Measurements from ENCODE around the gene MRPL53. TPM values are rescaled to one million over a fixed set of nuclear protein-coding genes. Genes with fewer than 3 reads are reported as not detected.

MRPL53 gene
- total and polyA plus RNA-seq, 2 of the 13 experiments (the other 11 are each of a cell fraction or from before 2014, with no cell fraction given), result 34.3 to 51.9 TPM

DNA sequence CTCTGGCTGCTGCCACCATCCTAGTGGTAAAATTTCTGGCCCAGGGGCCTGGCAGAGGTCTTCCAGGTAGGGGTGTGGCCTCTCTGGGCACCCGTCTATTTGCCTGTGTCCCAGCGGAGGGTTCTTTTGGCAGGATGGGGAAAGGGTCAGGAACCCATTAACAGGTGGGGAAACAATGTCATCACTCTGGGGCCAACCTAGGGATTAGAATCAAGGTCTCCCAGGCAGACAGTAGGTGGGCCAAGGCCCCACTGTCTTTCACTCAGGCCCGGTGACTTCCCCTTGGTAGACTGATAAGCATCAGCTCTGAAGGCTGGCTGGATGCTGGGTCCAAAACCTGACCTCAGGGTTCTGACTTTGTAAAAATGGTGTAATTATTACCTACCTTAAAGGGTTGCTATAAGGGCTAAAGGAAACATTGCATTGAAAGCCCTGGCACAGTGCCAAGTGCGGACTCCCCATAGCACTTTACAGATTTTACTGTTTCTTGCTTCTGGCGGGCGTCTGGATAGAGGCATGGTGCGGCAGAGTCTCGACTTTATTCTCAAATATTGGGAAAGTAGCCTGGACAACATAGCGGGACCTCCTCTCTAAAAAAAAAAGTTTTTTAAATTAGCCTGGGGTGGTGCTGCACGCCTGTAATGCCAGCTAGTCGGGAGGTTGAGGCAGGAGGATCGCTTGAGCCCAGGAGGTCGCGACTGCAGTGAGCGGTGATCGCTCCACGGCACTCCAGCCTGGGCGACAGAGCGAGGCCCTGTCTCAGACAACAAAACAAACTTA is 24.7 kb upstream of the MRPL53 start (continued):
- TF ChIP-seq HMG20B (CRISPR knock-in tag; conservative IDR thresholded peaks at IDR 0.05) (peak; percentile 13; the same call in 1 of the 2 replicates), KLF9 (CRISPR knock-in tag; IDR thresholded peaks at IDR 0.05; ENCODE audit: low read depth) (0 out of 2 replicates have a peak, but pooled peaks have one; percentile 28), ARID2 (CRISPR knock-in tag; IDR thresholded peaks at IDR 0.05; ENCODE audit: borderline replicate concordance) (no peak), ATM (IDR thresholded peaks at IDR 0.05; ENCODE audit: borderline replicate concordance) (no peak), KDM1A (CRISPR knock-in tag; IDR thresholded peaks at IDR 0.05) (no peak), HOXA9 (CRISPR knock-in tag; IDR thresholded peaks at IDR 0.05; ENCODE audit: borderline replicate concordance) (no peak), HHEX (CRISPR knock-in tag; IDR thresholded peaks at IDR 0.05) (no peak), MIER3 (CRISPR knock-in tag; IDR thresholded peaks at IDR 0.05; ENCODE audit: borderline replicate concordance) (no peak), ZBTB1 (CRISPR knock-in tag; IDR thresholded peaks at IDR 0.05; ENCODE audit: borderline replicate concordance) (no peak), ZBTB21 (CRISPR knock-in tag; IDR thresholded peaks at IDR 0.05) (0 out of 2 replicates have a peak, but pooled peaks have one; percentile 24), ZNF781 (CRISPR knock-in tag; IDR thresholded peaks at IDR 0.05; ENCODE audit: borderline replicate concordance, not compliant biosample characterization) (peak; percentile 16), NFKB2 (CRISPR knock-in tag; IDR thresholded peaks at IDR 0.05; ENCODE audit: borderline replicate concordance) (no peak), DNMT1 (CRISPR knock-in tag; IDR thresholded peaks at IDR 0.05) (no peak)
- TF ChIP-seq, protein P1, sequence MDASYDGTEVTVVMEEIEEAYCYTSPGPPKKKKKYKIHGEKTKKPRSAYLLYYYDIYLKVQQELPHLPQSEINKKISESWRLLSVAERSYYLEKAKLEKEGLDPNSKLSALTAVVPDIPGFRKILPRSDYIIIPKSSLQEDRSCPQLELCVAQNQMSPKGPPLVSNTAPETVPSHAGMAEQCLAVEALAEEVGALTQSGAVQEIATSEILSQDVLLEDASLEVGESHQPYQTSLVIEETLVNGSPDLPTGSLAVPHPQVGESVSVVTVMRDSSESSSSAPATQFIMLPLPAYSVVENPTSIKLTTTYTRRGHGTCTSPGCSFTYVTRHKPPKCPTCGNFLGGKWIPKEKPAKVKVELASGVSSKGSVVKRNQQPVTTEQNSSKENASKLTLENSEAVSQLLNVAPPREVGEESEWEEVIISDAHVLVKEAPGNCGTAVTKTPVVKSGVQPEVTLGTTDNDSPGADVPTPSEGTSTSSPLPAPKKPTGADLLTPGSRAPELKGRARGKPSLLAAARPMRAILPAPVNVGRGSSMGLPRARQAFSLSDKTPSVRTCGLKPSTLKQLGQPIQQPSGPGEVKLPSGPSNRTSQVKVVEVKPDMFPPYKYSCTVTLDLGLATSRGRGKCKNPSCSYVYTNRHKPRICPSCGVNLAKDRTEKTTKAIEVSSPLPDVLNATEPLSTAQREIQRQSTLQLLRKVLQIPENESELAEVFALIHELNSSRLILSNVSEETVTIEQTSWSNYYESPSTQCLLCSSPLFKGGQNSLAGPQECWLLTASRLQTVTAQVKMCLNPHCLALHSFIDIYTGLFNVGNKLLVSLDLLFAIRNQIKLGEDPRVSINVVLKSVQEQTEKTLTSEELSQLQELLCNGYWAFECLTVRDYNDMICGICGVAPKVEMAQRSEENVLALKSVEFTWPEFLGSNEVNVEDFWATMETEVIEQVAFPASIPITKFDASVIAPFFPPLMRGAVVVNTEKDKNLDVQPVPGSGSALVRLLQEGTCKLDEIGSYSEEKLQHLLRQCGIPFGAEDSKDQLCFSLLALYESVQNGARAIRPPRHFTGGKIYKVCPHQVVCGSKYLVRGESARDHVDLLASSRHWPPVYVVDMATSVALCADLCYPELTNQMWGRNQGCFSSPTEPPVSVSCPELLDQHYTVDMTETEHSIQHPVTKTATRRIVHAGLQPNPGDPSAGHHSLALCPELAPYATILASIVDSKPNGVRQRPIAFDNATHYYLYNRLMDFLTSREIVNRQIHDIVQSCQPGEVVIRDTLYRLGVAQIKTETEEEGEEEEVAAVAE (CRISPR knock-in tag; IDR thresholded peaks at IDR 0.05; ENCODE audit: borderline replicate concordance), result no peak
- TF ChIP-seq, protein P2, sequence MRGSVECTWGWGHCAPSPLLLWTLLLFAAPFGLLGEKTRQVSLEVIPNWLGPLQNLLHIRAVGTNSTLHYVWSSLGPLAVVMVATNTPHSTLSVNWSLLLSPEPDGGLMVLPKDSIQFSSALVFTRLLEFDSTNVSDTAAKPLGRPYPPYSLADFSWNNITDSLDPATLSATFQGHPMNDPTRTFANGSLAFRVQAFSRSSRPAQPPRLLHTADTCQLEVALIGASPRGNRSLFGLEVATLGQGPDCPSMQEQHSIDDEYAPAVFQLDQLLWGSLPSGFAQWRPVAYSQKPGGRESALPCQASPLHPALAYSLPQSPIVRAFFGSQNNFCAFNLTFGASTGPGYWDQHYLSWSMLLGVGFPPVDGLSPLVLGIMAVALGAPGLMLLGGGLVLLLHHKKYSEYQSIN (CRISPR knock-in tag; IDR thresholded peaks at IDR 0.05; ENCODE audit: borderline replicate concordance), result no peak
- TF ChIP-seq, protein P3, sequence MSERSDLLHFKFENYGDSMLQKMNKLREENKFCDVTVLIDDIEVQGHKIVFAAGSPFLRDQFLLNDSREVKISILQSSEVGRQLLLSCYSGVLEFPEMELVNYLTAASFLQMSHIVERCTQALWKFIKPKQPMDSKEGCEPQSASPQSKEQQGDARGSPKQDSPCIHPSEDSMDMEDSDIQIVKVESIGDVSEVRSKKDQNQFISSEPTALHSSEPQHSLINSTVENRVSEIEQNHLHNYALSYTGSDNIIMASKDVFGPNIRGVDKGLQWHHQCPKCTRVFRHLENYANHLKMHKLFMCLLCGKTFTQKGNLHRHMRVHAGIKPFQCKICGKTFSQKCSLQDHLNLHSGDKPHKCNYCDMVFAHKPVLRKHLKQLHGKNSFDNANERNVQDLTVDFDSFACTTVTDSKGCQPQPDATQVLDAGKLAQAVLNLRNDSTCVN (CRISPR knock-in tag; IDR thresholded peaks at IDR 0.05; ENCODE audit: borderline replicate concordance), result no peak
- TF ChIP-seq, protein P4, sequence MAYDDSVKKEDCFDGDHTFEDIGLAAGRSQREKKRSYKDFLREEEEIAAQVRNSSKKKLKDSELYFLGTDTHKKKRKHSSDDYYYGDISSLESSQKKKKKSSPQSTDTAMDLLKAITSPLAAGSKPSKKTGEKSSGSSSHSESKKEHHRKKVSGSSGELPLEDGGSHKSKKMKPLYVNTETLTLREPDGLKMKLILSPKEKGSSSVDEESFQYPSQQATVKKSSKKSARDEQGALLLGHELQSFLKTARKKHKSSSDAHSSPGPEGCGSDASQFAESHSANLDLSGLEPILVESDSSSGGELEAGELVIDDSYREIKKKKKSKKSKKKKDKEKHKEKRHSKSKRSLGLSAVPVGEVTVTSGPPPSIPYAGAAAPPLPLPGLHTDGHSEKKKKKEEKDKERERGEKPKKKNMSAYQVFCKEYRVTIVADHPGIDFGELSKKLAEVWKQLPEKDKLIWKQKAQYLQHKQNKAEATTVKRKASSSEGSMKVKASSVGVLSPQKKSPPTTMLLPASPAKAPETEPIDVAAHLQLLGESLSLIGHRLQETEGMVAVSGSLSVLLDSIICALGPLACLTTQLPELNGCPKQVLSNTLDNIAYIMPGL (CRISPR knock-in tag; IDR thresholded peaks at IDR 0.05; ENCODE audit: borderline replicate concordance in 1 of 2, low read depth in 1 of 2), result no peak
- TF ChIP-seq, protein P5, sequence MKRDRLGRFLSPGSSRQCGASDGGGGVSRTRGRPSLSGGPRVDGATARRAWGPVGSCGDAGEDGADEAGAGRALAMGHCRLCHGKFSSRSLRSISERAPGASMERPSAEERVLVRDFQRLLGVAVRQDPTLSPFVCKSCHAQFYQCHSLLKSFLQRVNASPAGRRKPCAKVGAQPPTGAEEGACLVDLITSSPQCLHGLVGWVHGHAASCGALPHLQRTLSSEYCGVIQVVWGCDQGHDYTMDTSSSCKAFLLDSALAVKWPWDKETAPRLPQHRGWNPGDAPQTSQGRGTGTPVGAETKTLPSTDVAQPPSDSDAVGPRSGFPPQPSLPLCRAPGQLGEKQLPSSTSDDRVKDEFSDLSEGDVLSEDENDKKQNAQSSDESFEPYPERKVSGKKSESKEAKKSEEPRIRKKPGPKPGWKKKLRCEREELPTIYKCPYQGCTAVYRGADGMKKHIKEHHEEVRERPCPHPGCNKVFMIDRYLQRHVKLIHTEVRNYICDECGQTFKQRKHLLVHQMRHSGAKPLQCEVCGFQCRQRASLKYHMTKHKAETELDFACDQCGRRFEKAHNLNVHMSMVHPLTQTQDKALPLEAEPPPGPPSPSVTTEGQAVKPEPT (CRISPR knock-in tag; IDR thresholded peaks at IDR 0.05; ENCODE audit: low read depth), result peak; percentile 49; the same call in 1 of the 2 replicates

Data from HepG2 (cell line).